Measurements from ENCODE around the gene GRIP2.

GRCh38 chr3:14558029-14558428, 17.9 kb upstream of the GRIP2 start:
- TF ChIP-seq CTCF (IDR thresholded peaks at IDR 0.05 in 8 of 11, conservative IDR thresholded peaks at IDR 0.05 in 3 of 11) (no peak), POLR2A (IDR thresholded peaks at IDR 0.05) (no peak), POLR2AphosphoS5 (IDR thresholded peaks at IDR 0.05) (no peak)

Measured in spleen (tissue), 7 donors.